ENCODE measurements around the gene TMEM178B. TPM values are rescaled to one million over a fixed set of nuclear protein-coding genes. Genes with fewer than 3 reads are reported as not detected.

The TMEM178B gene
- total RNA-seq, 1 experiment from 2014 or later: not detected

GRCh38 chr7:141495057-141495456, 421.2 kb downstream of the TMEM178B start:
- Histone ChIP-seq H3K4me1 (replicated peaks; ENCODE audit: insufficient read depth) (no peaks in the 10 kb centered on the region), H3K4me2 (no peak overlapping the region), H3K79me2 (ENCODE audit: low read depth) (no peaks in the 10 kb centered on the region), H4K20me1 (ENCODE audit: insufficient read depth) (no peaks in the 10 kb centered on the region), H3F3A (ENCODE audit: insufficient read depth, low read depth) (no peaks in the 10 kb centered on the region), H2AFZ (no peak overlapping the region), H3K9me2 (ENCODE audit: insufficient read depth) (no peaks in the 10 kb centered on the region), H3K27me3 (ENCODE audit: insufficient read depth, low read depth) (peaks cover 85% of the 10 kb centered on the region), H3K4me3 (no peak overlapping the region), H3K36me3 (ENCODE audit: low read depth) (no peaks in the 10 kb centered on the region), H3K9me3 (ENCODE audit: insufficient read depth, low read depth) (no peaks in the 10 kb centered on the region), H3K27ac (no peak overlapping the region)
- BruUV-seq (replicated peaks): no TSS peak
- TF ChIP-seq, protein P1, sequence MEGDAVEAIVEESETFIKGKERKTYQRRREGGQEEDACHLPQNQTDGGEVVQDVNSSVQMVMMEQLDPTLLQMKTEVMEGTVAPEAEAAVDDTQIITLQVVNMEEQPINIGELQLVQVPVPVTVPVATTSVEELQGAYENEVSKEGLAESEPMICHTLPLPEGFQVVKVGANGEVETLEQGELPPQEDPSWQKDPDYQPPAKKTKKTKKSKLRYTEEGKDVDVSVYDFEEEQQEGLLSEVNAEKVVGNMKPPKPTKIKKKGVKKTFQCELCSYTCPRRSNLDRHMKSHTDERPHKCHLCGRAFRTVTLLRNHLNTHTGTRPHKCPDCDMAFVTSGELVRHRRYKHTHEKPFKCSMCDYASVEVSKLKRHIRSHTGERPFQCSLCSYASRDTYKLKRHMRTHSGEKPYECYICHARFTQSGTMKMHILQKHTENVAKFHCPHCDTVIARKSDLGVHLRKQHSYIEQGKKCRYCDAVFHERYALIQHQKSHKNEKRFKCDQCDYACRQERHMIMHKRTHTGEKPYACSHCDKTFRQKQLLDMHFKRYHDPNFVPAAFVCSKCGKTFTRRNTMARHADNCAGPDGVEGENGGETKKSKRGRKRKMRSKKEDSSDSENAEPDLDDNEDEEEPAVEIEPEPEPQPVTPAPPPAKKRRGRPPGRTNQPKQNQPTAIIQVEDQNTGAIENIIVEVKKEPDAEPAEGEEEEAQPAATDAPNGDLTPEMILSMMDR (conservative IDR thresholded peaks at IDR 0.05): no peak
- no peak for TF ChIP-seq EZH2 (IDR thresholded peaks at IDR 0.05; ENCODE audit: low read depth)
- no peak for DNase-seq
- ChIA-PET CTCF (no interaction called here), POLR2A (ENCODE audit: unreplicated experiment) (no interaction called here)
- intact Hi-C loops (cut with micrococcal nuclease; ENCODE audit: unreplicated experiment): no loop called here

DNA sequence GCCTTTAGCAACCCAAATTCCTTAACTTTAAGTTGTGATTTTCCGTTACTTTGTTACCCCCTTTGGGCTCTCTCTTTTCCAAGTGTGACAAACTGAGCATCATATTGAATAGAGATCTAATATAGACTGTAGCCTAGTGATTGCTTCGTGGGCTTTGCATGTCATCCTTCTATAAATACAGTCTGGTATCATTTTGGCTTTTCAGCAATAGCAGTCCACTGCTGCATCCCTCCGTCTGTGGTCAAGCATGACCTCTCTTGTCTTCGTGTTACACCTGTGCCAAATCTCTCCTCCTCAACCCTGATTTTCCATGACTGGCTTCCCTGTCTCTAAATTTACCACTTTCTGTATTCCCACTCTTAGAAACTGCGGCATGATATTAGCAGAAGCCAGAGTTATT, 423.5 kb downstream of the TMEM178B start:
- DNase-seq: no peak
- no peak overlapping the region for H3K27ac ChIP-seq
- CTCF ChIA-PET: no interaction called here
- H3K4me3 ChIP-seq: no peak overlapping the region
- H3K36me3 ChIP-seq (ENCODE audit: low read depth): no peaks in the 10 kb centered on the region
- peaks cover 76% of the 10 kb centered on the region for H3K27me3 ChIP-seq (ENCODE audit: insufficient read depth, low read depth)
- H3K9me2 ChIP-seq (ENCODE audit: insufficient read depth): no peaks in the 10 kb centered on the region
- H3K9me3 ChIP-seq (ENCODE audit: insufficient read depth, low read depth): no peaks in the 10 kb centered on the region
- no peak overlapping the region for H3K4me2 ChIP-seq
- H3K4me1 ChIP-seq (replicated peaks; ENCODE audit: insufficient read depth): no peaks in the 10 kb centered on the region
- no peaks in the 10 kb centered on the region for H3F3A ChIP-seq (ENCODE audit: insufficient read depth, low read depth)
- POLR2A ChIA-PET (ENCODE audit: unreplicated experiment): no interaction called here
- H3K79me2 ChIP-seq (ENCODE audit: low read depth): no peaks in the 10 kb centered on the region
- no peaks in the 10 kb centered on the region for H4K20me1 ChIP-seq (ENCODE audit: insufficient read depth)
- no TSS peak for BruUV-seq (replicated peaks)
- intact Hi-C loops (cut with micrococcal nuclease; ENCODE audit: unreplicated experiment): no loop called here
- no peak for TF ChIP-seq EZH2 (IDR thresholded peaks at IDR 0.05; ENCODE audit: low read depth)
- TF ChIP-seq, protein P1 (conservative IDR thresholded peaks at IDR 0.05): no peak
- no peak overlapping the region for H2AFZ ChIP-seq

DNA sequence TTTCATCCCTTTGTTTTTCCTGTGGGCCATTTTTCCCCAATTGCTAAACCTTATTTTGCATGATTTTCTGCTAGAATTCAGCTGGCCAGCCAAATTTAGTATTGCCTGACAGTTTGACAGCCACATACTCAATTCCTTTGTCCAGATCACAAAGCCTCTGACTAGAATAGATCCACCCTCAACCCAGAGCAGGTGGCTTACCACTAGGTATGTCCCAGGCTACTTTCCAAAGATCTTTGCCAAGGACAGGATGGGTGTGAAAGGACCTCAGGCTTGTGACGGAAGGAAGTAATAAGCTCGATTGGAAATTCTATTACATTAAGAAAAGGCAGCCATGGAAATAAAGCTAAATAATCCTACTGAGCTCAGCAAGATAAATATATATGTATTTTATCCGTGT, 426.7 kb downstream of the TMEM178B start:
- intact Hi-C loops (cut with micrococcal nuclease; ENCODE audit: unreplicated experiment): no loop called here
- Histone ChIP-seq H3K4me3 (no peak overlapping the region), H2AFZ (no peak overlapping the region), H3K9me3 (ENCODE audit: insufficient read depth, low read depth) (no peaks in the 10 kb centered on the region), H3K27ac (no peak overlapping the region), H4K20me1 (ENCODE audit: insufficient read depth) (no peaks in the 10 kb centered on the region), H3K79me2 (ENCODE audit: low read depth) (no peaks in the 10 kb centered on the region), H3F3A (ENCODE audit: insufficient read depth, low read depth) (no peaks in the 10 kb centered on the region), H3K27me3 (ENCODE audit: insufficient read depth, low read depth) (peaks cover 75% of the 10 kb centered on the region), H3K36me3 (ENCODE audit: low read depth) (no peaks in the 10 kb centered on the region), H3K9me2 (ENCODE audit: insufficient read depth) (no peaks in the 10 kb centered on the region), H3K4me2 (no peak overlapping the region), H3K4me1 (replicated peaks; ENCODE audit: insufficient read depth) (no peaks in the 10 kb centered on the region)
- no TSS peak for BruUV-seq (replicated peaks)
- DNase-seq: no peak
- ChIA-PET CTCF (no interaction called here), POLR2A (ENCODE audit: unreplicated experiment) (no interaction called here)
- TF ChIP-seq, protein P1 (conservative IDR thresholded peaks at IDR 0.05): no peak
- TF ChIP-seq EZH2 (IDR thresholded peaks at IDR 0.05; ENCODE audit: low read depth): no peak

Data from PC-9 (cell line).